ENCODE measurements around the gene SULF2.

- TF ChIP-seq FOXM1 (IDR thresholded peaks at IDR 0.05; ENCODE audit: borderline replicate concordance) (no peak), SUZ12 (IDR thresholded peaks at IDR 0.05) (no peak), ELF4 (IDR thresholded peaks at IDR 0.05) (no peak), FOXA1 (IDR thresholded peaks at IDR 0.05) (no peak), BHLHE40 (IDR thresholded peaks at IDR 0.05; ENCODE audit: borderline replicate concordance) (no peak), TARDBP (IDR thresholded peaks at IDR 0.05) (no peak), ZNF384 (IDR thresholded peaks at IDR 0.05) (no peak), FOXK2 (IDR thresholded peaks at IDR 0.05) (no peak), SP1 (IDR thresholded peaks at IDR 0.05) (no peak), NFRKB (IDR thresholded peaks at IDR 0.05) (no peak)
These were observed 80.4 kb downstream of the SULF2 start for GRCh38 chr20:47704746-47705496.
